ENCODE measurements around the gene HRH2.
"Not testable (repeated sequence)": the region's sequence is repeated elsewhere in the genome, so short reads cannot be mapped to it uniquely, and the experiment has no call there.

The HRH2 gene

GRCh38 chr5:175745210-175745609 is 87.3 kb downstream of the HRH2 start:
- no peak for DNase-seq

- DNase-seq = no peak
Measured at GRCh38 chr5:175746851-175747250, 89.0 kb downstream of the HRH2 start.

- DNase-seq = no peak
Measured at GRCh38 chr5:175747539-175748060, 89.7 kb downstream of the HRH2 start.

GRCh38 chr5:175748650-175749049 is 90.8 kb downstream of the HRH2 start:
- no peak for DNase-seq

- no peak for DNase-seq
Measured at GRCh38 chr5:175749591-175749990, 91.7 kb downstream of the HRH2 start.

GRCh38 chr5:175750511-175750931 is 92.7 kb downstream of the HRH2 start:
- DNase-seq = no peak

- DNase-seq = no peak
Measured at GRCh38 chr5:175751369-175751768, 93.5 kb downstream of the HRH2 start.

GRCh38 chr5:175752826-175753535 is 95.1 kb downstream of the HRH2 start:
- no peak for DNase-seq

GRCh38 chr5:175753536-175754402 is 95.9 kb downstream of the HRH2 start:
- DNase-seq = no peak

GRCh38 chr5:175759991-175760390 is 102.1 kb downstream of the HRH2 start:
- DNase-seq = not testable (repeated sequence)
